Gastroesophageal sphincter (tissue), 3 donors: Measurements from ENCODE around the gene C1orf74.

ENCODE experiments used
- EP300 ChIP-seq: sonication (generic); formaldehyde crosslinking; IDR thresholded peaks from one replicate; pipeline ENCODE4 v1.6.1; 2017; ENCODE audit warnings: antibody characterized with exemption, mild to moderate bottlenecking
- POLR2A ChIP-seq, 2 donors: fragments of 450-650 bp; IDR thresholded peaks; one replicate each; pipeline ENCODE4 v1.6.1; 2017; ENCODE audit warnings: antibody characterized with exemption in 2 of 2, mild to moderate bottlenecking in 2 of 2, moderate library complexity in 1 of 2
- POLR2AphosphoS5 ChIP-seq: sonication (generic); formaldehyde crosslinking; IDR thresholded peaks from one replicate; pipeline ENCODE4 v1.6.1; 2017; ENCODE audit warnings: antibody characterized with exemption
- TF ChIP-seq, protein P1 (sequence below), 4 experiments: fragments of 200-600 bp in 2 of 4; fragments of 450-650 bp in 2 of 4; sonication (generic) in 1 of 4; IDR thresholded peaks; one replicate each; pipeline ENCODE4 v1.5.1; 2017 to 2019; ENCODE audit warnings: antibody characterized with exemption in 4 of 4, mild to moderate bottlenecking in 2 of 4, moderate library complexity in 2 of 4

DNA sequence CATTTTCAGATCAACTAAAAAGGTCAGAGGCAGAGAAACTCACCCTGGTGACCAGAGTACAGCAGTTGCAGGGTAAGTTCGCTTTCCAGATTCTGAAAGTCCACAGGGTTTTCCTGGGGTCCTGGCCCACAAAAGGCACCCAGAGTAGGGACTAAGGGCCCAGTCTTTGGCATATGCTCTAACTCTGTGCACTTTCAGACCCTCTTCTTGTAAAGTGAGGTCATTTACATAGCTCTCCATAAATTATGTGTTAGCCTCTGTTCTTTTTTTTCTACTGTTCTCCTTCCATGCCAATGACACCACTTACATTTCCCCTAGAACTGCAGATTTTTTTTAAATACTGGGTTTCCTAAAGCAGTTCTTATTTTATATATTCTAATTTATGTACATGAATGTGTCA lies 6.3 kb downstream of the C1orf74 start:
- TF ChIP-seq POLR2A (IDR thresholded peaks at IDR 0.05) = no peak
- TF ChIP-seq, protein P1, sequence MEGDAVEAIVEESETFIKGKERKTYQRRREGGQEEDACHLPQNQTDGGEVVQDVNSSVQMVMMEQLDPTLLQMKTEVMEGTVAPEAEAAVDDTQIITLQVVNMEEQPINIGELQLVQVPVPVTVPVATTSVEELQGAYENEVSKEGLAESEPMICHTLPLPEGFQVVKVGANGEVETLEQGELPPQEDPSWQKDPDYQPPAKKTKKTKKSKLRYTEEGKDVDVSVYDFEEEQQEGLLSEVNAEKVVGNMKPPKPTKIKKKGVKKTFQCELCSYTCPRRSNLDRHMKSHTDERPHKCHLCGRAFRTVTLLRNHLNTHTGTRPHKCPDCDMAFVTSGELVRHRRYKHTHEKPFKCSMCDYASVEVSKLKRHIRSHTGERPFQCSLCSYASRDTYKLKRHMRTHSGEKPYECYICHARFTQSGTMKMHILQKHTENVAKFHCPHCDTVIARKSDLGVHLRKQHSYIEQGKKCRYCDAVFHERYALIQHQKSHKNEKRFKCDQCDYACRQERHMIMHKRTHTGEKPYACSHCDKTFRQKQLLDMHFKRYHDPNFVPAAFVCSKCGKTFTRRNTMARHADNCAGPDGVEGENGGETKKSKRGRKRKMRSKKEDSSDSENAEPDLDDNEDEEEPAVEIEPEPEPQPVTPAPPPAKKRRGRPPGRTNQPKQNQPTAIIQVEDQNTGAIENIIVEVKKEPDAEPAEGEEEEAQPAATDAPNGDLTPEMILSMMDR (IDR thresholded peaks at IDR 0.05) = no peak
- TF ChIP-seq POLR2AphosphoS5 = no peak
- no peak for TF ChIP-seq EP300
